NCI-H1930 (cell line): Measurements from ENCODE around the gene SPPL3.
"Not testable (repeated sequence)": the region's sequence is repeated elsewhere in the genome, so short reads cannot be mapped to it uniquely, and the experiment has no call there.

Source experiments
- DNase-seq, 2 experiments: peaks; one replicate each; lab custom pipeline; 2025; lab: John Stamatoyannopoulos, UW

SPPL3 gene

GRCh38 chr12:120820884-120821510, 83.2 kb downstream of the SPPL3 start:
- DNase-seq: no peak

- DNase-seq: no peak
Observed at GRCh38 chr12:120818416-120818815, 85.7 kb downstream of the SPPL3 start.

DNA sequence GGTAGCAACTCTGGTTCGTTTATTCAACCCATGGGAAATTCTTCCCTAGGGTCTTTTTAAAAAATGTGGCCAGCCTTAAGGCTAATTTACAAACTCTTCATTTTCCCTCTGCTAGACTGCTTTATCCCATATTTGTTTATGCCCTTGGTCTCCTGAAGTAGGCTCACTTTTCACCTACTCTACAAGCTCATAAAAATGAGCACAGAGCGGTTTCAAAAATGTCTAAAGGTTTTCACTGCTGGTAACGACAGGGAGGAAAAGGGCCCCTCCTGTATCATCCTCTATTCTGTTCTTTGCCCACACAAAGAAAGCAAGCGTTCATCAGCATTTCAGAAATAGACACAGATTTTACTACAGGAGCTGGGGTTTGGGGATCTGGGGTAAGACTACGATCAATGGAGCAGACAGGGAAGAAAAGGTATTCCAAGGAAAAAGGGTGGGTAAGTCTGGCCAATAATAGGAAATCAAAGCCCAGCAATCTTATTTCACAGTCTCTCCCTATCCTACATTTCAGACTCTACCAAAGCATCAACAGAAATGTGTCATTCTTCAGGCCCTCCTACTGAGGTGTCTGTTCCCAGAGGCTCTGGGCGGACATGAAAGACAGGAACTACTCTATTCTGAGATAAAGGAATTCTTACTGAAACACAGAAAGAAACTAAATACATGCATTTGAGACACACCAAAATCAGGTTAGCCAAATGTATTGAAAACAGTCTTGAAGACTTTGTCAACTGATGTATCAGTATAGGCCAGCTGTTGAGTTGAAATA, 86.4 kb downstream of the SPPL3 start:
- no peak for DNase-seq

GRCh38 chr12:120816363-120816762, 87.8 kb downstream of the SPPL3 start:
- no peak for DNase-seq

- DNase-seq: no peak
Observed at GRCh38 chr12:120814903-120815429, 89.2 kb downstream of the SPPL3 start.

- no peak for DNase-seq
Observed at GRCh38 chr12:120814203-120814902, 89.8 kb downstream of the SPPL3 start.

- no peak for DNase-seq
Observed at GRCh38 chr12:120813588-120814153, 90.5 kb downstream of the SPPL3 start.

GRCh38 chr12:120810021-120810420, 94.1 kb downstream of the SPPL3 start:
- no peak for DNase-seq

DNA sequence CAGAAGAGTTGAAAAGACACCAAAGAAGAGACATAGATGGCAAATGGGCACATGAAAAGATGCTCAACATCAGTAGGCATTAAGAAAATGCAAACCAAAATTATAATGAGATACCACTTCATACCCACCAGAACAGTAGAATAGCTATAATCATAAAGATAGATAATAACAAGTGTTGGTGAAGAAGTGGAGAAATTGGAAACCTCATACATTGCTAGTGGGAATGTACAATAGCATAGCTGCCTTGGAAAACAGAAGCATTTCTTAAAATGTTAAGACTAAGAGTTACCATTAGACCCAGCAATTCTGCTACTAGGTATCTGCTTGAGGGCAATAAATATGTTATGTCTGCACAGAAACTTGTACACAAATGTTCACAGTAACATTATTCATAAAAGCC, 99.7 kb downstream of the SPPL3 start:
- DNase-seq: no peak

GRCh38 chr12:120801146-120801545, 103.0 kb downstream of the SPPL3 start:
- DNase-seq: no peak

DNA sequence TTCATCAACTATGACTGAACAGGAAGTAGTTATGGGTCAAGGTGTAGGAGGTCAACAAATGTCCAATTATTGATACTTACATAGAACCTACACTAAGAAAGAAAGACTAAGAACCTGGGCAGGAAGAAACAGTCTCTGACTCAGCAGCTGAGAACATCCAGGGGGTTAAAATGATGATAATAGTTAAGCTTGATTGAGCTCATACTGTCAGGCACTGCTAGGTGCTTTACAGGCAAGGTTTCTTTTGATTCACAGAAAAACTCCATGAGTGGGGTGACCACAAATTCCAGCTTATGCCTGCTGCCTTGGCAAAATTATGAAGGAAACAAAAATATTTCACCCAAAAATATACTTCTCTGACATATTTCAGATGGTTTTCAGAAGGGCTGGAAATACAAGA, 103.5 kb downstream of the SPPL3 start:
- DNase-seq: no peak

DNA sequence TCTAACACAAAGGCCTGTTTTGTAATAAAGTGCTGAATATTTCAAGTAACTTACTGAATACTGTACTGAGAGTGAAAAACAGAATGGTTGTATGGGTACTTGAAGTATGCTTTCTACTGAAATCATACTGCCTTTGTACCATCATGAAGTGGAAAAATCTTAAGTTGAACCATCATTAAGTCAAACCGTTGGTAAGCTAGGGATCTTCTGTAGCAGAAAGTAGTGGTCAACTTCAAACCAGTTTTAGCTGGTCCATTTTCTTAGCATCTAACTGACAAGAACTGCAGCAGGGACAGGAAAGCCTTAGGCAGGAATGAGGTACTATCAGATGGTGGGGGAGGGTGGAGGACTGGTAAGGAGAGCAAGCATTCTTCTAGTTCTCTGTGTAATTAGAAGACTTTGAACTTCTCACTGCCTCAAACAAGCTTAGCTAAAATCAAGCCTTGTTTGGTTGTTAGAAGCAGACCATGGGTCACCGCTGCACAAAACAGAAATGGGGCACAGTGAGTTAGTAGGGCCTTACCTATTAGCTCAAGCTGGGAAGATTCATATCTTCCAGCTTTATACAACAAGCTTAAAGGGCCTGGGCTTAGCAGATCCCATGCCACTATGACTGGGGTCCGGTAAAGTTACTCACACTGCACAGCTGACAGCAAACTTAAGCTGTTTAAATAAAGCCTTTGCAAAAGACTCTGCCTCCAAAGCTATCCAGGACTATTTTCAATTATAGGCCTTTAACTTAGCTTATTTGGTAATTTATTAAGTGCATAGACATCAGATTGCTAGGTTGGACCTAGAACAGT, 104.7 kb downstream of the SPPL3 start:
- DNase-seq: no peak

DNA sequence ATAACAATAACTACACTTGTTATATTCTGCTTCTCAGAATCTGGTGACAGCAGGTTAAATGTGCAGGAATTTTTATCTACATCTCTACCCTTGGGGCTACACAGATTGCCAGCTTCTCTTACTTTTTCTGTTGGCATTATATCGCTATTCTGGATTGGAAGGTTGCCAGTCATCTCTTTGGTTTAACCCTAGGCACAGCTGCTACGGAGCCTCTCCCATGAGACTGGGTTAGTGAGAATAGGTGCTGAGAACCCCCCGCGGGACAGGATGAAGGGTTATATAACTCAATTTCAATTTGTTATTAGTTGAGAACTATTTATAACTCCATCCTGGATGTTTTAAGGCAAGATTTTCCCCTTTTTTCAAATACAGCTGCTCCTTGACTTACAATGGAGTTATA, 105.5 kb downstream of the SPPL3 start:
- DNase-seq: no peak

GRCh38 chr12:120797677-120798642, 106.2 kb downstream of the SPPL3 start:
- no peak for DNase-seq

DNA sequence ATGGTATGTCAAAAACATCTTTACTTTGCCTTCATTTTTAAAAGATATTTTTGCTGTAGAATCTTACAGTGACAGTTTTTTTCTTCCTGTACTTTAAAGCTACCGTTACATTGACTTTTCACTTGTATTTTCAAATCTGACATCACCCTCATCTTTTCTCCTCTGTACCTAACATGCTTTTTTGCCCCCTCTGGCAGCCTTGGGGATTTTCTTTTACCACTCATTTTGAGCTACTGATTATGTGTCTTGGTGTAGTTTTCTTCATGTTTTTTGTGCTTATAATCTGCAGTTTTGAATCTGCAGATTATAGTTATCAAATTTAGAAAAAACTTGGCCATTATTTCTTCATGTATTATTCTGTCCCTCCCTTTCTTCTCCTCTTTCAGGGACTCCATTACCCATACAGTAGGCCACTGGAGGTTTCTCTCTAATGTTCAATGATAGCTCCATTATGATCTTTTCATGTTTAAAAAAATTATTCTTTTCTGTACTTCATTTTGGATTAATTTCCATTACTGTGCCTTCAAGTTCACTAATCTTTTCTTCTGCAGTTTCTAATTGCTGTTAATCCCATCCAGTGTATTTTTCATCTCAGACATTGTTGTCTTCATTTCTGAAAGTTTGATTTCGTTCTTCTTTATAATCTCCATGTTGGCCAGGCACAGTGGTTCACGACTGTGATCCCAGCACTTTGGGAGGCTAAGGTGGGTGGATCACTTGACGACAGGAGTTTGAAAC, 108.5 kb downstream of the SPPL3 start:
- DNase-seq: no peak

- DNase-seq: no peak
Observed at GRCh38 chr12:120793357-120793756, 110.8 kb downstream of the SPPL3 start.

DNA sequence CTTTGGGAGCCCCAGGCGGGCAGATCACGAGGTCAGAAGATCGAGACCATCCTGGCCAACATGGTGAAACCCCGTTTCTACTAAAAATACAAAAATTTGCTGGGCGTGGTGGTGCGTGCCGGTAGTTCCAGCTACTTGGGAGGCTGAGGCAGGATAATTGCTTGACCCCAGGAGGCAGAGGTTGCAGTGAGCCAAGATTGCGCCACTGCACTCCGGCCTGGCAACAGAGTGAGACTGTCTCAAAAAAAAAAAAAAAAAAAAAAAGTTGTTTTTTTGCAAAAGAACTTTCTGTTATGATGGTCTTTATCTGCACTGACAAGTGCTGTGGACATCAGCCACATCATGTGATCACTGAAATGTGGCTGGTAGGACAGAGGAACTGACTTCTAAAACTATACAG, 111.7 kb downstream of the SPPL3 start:
- DNase-seq: not testable (repeated sequence)

DNA sequence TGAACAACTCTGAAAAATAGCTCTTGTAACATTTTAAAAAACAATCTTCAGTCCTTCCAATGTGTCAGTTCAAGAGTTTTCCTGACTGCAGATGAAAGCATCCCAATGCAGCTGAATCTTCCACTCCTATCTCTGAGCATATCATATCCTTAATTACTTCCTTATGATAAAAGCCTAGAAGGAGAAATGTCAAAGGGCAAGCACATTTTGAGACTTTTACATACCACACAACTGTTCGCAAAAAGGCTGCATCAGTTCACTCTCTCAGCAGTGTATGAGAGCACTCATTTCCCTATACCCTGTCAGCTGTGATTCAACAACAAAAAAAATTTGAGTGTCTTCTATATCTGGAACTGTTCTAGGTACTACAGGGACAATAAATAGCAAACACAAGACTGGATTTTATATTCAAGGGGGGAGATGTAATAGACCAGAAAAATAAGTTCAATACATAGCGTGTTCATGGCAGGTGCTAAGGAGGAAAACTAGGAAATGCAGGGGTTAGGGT, 112.4 kb downstream of the SPPL3 start:
- DNase-seq: no peak

DNA sequence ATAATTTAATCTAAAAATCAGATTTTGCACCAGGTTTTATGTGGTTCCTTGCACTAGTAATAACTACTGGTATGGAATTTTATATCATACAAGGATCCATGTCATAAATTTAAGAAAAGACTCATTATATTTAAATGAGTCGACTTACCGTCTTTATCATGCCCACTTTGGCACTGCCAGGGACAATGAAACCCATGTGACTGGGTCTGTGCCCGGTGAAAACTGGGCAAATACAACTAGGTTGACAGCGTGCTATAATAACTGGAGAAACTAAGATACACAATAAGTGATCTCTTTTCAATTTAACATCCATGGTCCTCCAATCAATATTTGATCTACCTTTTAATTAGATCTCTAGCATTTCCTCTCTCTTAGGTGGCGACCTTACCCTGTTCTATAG, 114.0 kb downstream of the SPPL3 start:
- DNase-seq: no peak

GRCh38 chr12:120787889-120788288, 116.3 kb downstream of the SPPL3 start:
- no peak for DNase-seq
